SHP77 treated with DMSO at 0.1 percent for 48 hours (cell line): Measurements from ENCODE around the gene BNC2.

Experiments used
- DNase-seq: peaks from one replicate; lab custom pipeline; 2025; lab: John Stamatoyannopoulos, UW

BNC2 gene

DNA sequence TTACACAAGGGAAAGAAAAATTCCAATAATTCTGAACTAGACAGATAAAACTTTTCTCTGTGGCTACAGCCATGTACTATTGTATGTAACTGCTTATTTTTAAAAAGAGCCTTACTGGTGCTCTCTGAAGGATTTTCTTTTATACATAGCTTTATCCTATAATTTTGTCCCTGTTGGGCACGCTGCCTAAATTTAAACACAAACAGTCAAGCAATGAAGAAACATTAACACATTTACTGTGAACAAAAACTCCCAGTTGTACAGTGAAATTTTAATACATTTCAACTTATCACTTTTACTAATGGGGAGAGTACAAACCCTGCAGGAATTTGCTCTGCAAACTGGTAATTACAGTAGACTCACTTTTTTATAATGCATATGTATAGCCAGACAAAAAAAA lies 273.3 kb downstream of the BNC2 start:
- no peak for DNase-seq

DNA sequence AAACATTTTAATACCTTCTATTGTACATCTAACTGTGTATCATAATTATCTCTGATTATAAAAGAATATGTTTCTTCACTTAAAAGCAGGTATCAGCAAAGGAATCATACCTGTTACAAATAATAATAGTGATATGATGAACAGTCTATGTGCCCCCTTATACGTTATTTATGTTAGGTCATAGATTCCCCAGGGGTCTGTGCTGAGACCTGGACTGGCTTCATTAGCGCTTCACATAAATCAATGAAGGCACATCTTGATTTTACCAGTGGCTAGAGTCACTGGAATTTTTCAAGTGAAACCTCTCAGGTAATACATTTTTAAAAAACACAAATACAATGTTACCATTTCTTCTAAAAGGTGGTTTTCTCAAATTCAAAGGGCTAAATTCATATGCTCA lies 275.2 kb downstream of the BNC2 start:
- no peak for DNase-seq

DNA sequence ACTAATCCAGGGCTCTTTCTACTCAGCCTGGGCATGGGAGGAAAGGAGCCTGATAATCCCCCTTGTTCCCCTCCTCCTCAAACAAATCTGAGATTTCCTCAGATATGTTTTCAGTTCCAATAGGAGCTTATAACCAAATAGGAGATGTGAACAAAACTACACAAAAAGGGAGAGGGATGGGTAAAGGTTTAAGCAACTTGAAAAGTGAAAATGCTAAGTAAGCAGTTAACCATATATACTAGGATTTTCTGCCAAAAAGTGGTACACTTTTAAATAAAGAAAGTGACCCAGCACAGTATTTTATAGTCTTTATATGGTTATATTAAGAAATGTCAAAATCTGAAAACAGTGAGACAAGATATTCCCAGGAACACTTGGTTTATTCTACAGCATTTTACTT lies 275.7 kb downstream of the BNC2 start:
- DNase-seq, result no peak

DNA sequence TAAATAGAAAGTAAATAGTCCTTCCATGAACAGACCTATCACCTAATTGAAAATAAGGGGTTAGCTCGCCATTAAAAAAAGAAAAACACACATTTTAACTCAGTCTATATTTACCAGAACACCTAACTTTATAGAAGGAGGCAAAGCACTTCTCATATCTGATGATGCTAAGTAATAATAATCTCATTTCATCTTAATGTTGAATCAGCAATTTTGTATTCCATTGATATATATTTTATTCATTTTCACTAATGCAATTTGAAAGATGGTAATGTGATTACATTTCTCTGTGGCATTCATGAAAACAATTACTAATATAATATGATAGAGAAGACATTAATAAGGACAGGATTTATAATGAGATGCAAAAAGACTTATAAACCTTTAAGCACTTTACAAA lies 276.7 kb downstream of the BNC2 start:
- DNase-seq, result no peak

DNA sequence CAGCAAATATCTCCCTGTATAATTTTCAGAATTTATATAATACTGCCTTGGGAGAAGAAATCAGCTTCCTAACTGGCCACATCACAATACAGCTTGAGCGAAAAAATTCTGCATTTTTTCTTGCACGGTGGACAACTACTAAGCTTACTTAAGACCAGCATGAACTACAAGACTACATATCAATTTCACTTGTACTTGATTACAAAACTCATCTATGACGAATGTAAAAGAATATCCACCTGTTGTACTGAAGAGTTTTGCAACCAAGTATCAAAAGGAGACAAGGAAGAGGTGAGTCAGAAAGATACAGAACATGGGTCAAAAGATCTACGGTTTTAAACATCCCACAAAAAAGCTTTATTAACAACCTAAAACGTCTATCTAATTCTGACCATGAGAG lies 279.4 kb downstream of the BNC2 start:
- no peak for DNase-seq

DNA sequence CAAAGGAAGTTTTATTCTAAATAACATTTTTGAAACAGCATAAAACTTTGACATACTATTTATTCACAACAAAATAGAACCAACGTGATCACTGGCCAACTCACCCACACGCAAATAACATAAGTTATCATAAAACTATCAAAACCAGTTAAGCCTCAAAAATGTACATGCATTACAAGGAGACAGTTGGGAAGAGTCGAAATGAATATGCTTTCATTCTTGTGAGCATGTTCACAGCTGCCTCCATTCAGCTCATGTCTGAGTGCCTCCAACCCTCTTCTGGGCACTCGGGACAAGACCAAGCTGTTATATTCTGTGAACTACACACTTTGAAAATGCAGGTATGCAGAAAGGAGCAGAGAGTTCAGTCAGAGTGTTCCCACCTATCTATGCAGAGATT lies 284.9 kb downstream of the BNC2 start:
- no peak for DNase-seq

DNA sequence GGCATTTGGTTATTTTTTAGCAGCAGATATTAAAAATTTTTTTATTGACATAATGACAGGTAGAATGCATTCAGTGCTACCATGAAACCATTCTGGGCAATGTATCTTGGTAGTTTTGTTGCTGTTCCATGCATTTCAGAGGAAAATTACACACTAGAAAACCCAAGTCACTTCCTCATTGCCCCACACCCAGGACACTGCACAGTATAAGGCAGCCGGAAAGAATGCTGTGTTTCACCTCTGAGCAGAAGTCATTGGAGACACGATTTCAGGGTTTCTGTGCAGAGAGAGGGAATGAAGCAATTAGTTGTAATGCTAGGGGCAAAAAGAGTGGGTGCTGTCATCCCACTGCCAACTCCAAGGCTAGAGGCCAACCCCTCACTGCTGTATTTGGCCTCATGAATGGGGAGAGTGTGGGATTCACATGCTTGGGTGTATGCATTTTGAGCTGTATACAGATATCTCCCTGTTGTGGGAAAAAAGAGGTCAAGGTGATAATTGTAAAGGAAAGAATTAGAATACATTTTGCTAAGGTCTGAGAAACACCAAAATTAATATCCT lies 290.5 kb downstream of the BNC2 start:
- no peak for DNase-seq

DNA sequence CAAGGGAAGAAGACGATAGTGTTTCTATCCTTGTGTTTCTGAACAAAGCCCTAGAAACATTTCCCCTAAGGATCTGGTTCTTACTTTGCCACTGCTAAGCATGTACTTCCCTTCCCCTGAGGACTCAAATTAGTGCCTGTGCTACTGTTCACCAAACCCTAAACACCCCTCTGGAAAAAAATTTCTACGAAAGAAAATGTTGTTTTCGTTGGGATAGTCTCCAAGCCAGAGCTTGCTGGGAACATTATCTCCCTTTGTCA lies 294.6 kb downstream of the BNC2 start:
- DNase-seq, result no peak

DNA sequence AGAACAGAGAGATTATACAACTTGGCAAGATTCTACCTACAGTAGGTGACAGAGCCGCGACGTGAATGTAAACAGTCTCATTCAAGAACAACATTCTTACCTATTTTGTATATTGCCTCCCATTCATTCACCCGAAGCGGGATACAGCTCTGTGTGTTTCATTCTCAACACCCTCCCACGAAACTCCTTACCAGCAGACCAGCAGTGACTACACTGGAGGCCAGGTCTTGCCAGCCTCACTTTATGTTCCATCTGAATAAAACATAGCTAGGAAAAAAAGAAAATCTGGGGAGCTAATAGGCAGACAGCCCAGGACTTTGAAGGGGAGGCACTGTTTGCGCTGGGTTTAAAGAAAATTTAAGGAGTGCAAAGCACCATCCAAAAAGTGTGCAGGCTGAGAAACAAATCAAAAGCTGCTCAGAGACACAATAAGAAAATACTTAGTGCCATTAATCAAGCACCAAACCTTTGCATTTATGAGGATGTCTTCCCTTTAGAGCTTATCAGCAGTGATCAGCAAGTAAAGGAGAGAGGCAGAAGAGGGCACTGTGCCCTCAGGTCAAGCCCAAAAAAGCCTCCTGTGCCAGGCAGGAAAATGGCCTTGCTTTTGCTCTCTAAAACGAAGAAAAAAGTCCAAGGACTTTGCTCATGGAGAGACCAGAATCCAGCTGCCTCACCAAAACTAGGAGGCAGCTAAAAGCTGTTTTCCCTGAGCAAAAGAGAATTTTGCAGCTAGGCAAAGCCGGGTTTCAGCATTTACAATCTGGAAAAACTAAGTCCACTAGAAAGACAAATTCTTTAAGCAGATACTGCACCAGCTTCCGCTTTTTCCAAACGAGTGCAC lies 295.1 kb downstream of the BNC2 start:
- no peak for DNase-seq

DNA sequence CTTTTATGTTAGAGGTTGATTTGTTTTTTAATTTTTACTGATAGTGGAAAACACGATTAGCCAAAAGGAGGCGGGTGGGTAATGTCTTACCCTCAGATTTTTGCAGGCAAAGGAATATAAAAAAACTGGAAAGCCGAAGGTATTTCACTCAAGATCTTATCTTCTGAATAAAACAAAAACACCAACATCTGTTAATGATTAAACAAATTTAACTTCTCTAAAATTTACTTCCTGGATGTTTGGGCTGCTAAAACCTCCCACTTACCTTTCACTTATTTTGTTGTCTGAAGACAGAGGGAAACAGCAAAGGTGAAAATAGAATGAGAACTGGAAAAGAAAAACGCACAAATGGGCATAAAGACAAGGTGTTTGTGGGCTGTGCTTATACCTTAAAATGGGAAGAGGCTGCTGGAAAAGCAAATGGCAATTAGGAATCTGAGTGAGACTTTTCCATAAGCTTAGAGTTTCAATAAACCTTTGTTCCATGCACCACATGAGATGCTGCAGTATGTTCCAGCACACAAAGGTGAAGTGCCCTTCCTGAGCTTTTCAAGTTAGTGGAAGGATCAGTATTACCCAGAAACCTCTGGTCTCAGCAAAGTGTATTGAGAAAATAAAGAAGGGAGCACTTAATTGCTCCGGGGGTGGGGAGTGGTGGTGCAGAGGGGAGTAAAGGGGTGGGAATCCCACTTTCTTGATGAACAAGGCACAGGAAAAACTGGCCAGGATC lies 298.3 kb downstream of the BNC2 start:
- no peak for DNase-seq

DNA sequence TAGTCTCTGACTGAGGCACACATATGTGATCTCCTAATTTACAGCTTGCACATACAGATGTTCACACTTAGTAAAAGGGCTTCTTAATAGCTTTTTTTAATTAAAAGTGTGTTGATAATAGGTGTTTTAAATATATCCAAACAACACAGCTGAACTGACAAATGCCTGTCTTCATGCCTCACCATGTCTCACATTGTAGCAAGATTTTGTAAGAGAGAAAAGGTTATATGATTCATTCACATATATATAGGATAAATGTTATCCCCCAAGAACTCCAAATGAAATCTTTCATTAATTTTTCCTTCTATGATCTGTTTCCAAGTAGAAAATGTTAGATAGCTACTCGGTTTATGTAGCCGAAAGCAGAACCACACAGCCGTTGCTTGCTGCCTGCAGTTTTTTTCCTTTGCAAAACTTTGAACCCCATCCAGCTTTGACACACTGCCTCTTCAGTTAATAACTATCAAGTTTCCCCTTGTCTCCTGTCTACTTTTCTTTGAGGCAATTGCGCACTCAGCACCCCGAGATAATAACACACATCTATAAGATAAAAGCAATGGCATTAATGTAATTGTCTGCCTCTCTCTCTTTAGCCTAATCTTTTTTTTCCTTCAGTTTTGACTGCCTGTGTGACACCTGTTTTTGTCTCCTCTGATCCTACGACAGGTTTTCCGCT lies 299.2 kb downstream of the BNC2 start:
- no peak for DNase-seq

DNA sequence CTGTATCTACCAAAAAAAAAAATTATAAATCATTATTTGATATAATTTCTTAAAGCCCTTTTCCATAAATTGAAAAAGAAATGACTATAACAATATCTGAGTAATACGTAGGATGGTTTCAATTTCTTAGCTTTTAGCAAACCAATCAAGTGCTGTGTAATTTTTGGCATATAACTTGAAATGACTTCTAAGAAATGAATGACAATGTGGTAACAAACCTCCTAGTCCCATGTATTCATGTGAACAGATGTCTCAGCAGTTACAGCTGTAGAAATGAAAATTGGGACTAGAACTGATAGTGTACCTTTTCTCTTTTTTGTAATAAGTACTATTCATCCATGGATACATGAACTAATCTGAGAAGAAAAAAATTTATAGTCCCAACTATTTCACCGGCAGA lies 307.0 kb downstream of the BNC2 start:
- no peak for DNase-seq

DNA sequence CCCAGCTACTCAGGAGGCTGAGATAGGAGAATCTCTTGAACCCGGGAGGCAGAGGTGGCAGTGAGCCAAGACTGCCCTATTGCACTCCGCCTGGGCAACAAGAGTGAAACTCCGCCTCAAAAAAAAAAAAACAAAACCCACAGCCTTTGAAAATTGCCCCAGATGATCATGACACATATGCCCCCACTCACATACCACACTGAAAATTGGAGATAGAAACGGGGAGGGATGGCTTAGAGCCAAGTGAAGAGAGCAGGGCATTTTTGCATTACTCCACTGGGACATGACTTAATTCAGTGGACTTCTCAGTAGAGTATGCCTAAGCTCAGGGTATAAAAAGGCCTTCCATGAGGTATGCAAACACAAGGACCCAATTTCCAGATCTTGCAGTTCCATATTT lies 309.3 kb downstream of the BNC2 start:
- DNase-seq, result no peak

DNA sequence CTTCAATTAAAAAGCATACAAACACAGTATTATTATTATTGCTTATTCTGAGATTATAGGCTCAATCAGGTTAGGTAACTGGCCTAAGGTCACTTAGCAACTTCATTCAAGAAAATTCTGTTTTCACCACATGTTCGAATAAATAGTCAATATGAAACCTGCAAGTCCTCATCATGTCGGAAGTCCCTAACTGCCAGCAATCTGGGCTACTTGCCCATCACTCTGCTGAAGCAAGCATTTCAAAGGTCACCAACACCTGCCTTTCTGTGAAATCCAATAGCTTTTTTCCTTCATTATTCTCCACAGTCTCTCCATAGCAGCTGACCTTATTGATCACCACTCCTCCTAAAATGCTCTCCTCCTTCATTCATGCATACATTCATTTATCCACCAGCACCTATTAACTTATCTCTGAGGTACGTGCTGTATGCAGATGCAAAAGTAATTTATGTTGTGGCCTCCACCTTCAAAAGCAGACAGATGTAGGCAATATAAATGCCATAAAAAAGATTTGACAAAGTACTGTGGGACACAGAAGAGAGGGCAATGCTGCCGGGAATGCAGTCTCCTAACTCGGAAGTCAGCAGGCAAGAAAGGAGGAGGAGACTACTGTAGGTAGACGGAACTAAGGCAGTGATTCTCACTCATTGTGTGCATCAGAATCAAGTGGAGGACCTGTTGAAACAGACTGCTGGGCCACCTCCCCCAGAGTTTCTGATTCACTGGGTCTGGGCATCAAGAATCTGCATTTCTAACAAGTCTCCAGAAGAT lies 310.9 kb downstream of the BNC2 start:
- peak; percentile 16 for DNase-seq

DNA sequence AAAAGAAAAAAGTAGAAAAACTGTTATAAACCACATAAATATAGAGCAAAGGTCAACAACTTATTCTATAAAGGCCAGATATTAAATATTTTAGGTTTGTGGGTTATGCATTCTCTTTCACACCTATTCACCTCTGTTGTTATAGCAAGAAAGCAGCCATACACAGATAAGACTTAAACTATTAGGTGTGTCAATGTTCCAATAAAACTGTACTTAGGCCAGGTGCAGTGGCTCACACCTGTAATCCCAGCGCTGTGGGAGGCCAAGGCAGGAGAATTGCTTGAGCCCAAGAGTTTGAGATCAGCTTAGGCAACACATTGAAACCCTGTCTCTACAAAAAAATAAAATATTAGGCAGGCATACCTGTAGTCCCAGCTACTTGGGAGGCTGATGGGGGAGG lies 314.7 kb downstream of the BNC2 start:
- DNase-seq, result no peak

DNA sequence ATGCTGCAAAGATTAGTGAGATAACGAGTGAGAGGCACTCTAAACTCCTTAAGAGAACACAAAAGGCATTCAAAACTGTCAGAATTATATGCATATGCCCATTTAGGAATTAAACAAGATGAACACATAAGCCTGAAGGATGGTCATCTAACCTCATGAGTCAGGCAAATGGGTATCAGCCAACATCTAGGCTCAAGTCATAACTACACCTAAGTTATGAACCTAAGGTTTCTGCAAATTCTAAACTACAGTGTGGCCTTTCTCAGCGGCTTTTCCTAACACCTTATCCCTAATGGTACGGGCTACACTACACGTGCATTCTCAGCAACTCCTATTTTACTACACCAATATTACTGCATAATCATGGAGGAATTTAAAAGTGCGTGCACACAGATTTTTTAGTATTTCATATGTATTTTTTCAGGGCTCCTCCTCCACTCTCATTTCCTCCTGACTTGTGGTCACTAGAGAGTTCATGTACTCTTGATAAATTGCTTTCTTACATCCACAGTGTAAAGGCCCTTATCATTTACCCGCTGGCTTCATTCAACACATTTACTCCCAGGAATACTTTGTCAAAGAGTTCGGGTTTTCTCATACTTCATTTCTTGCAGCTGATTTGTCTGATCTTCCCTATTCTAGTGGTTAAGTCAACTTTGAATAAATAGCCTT lies 316.5 kb downstream of the BNC2 start:
- no peak for DNase-seq

DNA sequence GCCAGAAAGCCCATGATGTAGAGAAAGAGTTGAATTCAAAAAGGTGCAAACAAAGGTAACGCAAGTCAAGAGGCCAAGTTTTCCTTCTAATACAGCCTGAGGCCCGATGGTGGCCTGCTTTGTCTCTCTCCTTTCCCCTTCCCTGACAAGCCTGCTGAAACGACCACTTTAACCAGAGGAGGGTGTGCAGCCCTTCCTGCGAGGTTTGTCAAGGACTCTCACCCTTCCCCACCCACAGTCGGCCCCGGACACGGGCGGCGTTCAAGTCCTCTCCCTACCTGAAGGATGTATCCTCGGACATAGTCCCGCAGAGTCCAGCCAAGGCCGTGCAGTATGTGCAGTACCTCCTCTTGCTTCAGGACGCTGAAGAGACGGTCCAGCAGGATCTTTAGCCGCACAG lies 318.2 kb downstream of the BNC2 start:
- DNase-seq, result no peak

DNA sequence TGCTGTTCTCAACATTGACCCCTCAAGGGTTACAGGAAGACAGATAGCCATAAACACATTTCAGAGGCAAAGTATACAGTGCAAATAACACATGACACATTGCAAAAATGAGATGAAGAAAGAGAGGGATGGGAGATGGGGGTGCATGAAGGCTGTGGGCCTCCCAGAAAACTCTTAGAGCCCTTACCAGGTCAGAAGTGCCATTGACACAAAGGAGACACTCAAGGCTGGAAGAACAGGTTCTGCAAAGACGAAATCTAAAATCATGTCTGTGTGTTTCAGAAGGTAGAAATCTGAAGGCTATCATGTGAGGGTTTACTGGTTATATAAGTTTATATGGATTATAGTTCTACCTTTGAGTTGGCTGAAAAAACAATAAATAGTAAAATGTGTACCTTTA lies 318.8 kb downstream of the BNC2 start:
- DNase-seq, result no peak

DNA sequence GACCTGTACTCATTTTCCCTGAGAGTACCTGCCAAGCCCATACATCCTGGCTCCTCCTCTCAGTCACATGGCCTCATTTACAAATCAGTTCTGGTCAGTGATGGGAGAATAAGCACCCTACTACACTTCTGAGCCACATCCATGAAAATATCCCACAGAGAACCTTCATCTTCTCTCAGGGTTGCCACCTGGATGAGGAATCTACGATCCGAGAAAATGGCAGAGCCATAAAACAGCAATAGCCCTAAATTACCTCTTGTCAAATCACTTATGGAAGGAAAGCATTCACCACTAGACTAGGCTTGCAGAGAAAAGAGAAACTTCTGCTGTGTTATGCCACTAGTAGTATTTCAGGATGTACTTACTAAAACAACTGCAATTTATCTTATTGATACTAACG lies 324.8 kb downstream of the BNC2 start:
- DNase-seq, result no peak

DNA sequence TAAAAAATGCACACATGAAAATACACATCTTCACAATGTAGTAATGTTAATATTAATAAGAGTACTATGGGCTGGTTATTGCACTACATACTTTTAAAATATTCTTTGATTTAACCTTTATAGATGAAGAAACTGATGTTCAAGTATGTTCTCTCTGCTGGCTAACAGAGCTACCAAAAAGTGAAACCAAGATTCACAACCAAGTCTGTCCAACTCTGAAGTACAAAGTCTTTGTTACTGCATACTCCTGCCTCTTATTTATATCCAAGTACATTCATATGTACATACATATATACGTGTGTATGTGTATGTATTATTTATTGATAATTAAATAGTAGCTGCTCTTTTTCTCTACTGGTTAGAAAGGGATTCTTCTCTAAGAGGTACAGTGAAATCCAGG lies 325.6 kb downstream of the BNC2 start:
- no peak for DNase-seq

DNA sequence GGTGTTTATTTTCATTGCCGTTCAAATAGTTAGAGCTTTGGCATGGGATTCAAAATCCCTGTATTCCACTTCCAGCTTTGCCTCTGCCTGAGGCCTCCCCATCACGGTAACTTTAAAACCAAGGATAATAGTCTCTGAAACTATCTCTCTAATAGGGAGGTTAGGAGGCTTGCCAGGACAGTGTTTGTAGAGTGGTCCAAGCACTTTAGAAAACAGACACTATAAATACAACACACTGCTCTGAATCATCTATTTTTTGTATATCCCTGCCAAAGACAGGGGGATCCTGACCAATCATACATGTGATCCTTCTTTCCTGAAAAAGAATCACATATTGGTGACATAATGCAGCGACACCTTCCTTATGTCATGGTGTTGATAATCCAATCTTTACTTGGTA lies 326.8 kb downstream of the BNC2 start:
- DNase-seq, result no peak

DNA sequence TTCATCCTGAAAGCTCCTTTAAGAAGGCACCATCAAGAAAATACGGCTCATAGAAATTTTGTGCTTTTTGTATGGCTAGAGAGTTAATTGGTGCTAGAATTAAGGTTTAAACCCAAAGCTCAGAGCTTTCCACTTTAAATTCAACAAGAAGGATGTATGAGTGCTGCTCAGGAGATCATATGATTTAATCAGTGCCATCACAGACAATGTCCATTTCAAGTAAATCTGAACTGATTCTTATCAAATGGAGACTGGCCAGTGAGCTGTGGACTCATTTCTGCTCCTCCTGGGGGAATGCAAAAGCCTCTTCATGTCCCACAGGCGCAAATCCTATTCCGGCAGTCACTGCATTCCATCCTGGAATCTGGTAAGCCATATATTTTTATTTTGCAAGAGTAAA lies 327.2 kb downstream of the BNC2 start:
- no peak for DNase-seq
